ENCODE data around the gene NEK3. TPM values are rescaled to one million over a fixed set of nuclear protein-coding genes. Genes with fewer than 3 reads are reported as not detected.

Gene NEK3
- total RNA-seq, 1 experiment from 2014 or later, result 13.3 TPM

DNA sequence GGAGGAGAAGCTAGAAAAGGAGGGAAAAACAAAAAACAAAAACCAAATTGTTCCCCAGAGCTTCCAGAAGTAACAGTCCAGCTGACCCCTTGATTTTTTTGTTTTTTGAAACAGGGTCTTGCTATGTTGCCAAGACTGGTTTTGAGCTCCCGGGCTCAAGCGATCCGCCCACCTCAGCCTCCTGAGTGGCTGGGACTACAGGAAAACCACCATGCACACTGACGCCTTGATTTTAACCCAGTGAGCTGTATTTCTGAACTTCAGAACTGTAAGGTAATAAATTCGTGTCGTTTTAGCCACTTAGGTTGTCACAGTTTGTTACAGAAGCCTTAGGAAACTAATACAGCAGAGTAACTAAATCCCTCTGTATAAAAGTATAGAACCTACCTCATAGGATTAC, 1.1 kb upstream of the NEK3 start:
- Histone ChIP-seq H3K4me2 (ENCODE audit: insufficient read depth, insufficient read length, low read length) (no peak overlapping the region), H2BK20ac (ENCODE audit: low read depth, low read length, poor library complexity, severe bottlenecking) (no peak overlapping the region), H3K4me1 (ENCODE audit: insufficient read depth, low read length) (peaks cover 3% of the 10 kb centered on the region; the same call in 1 of the 2 replicates), H3K18ac (ENCODE audit: insufficient read length, low read depth, low read length) (no peak overlapping the region), H2BK120ac (ENCODE audit: low read depth, low read length, poor library complexity, severe bottlenecking) (no peak overlapping the region), H4K8ac (replicated peaks; ENCODE audit: insufficient read length, low read depth, low read length) (no peak overlapping the region), H3K9ac (ENCODE audit: extremely low read depth, insufficient read length, low read length) (no peak overlapping the region), H2BK5ac (ENCODE audit: insufficient read length, low read length) (no peak overlapping the region), H3T11ph (ENCODE audit: low read length) (no peak overlapping the region), H3K79me2 (ENCODE audit: insufficient read depth, low read length) (no peaks in the 10 kb centered on the region), H4K20me1 (ENCODE audit: control insufficient read depth, insufficient read depth, insufficient read length) (no peaks in the 10 kb centered on the region), H3K56ac (ENCODE audit: insufficient read length, low read depth, low read length) (no peak overlapping the region), H3K27ac (ENCODE audit: insufficient read length, low read depth, low read length) (no peak overlapping the region), H3K23ac (ENCODE audit: insufficient read length, low read depth, low read length) (no peak overlapping the region), H2BK15ac (ENCODE audit: low read depth, low read length) (no peak overlapping the region), H3K14ac (ENCODE audit: insufficient read depth, low read length) (no peak overlapping the region), H3K23me2 (ENCODE audit: insufficient read length, low read depth, low read length, poor library complexity, severe bottlenecking) (peaks cover 5% of the 10 kb centered on the region), H2AFZ (ENCODE audit: low read length) (no peak overlapping the region), H4K5ac (ENCODE audit: insufficient read length, low read depth, low read length) (no peak overlapping the region), H3K4ac (ENCODE audit: low read depth, low read length) (no peak overlapping the region), H2BK12ac (ENCODE audit: insufficient read length, low read depth, low read length) (no peak overlapping the region), H2AK5ac (ENCODE audit: insufficient read length, low read length) (no peak overlapping the region), H3K79me1 (ENCODE audit: insufficient read depth, low read depth, low read length, poor library complexity, severe bottlenecking) (no peaks in the 10 kb centered on the region), H4K91ac (ENCODE audit: insufficient read length, low read depth, low read length) (no peak overlapping the region), H3K9me3 (ENCODE audit: control insufficient read depth, low read depth, low read length) (no peaks in the 10 kb centered on the region), H3K27me3 (ENCODE audit: insufficient read depth, low read length) (no peaks in the 10 kb centered on the region; the same call in 1 of the 2 replicates)
- Mint-ChIP-seq H3K27me3 (ENCODE audit: low read depth) (peaks cover 12% of the 10 kb centered on the region), H3K4me3 (no peak overlapping the region), H3K4me1 (peaks cover 30 to 36% of the 10 kb centered on the region in 2 experiments), H3K27ac (no peak overlapping the region), H3K9me3 (peaks cover 0 to 6% of the 10 kb centered on the region in 2 experiments; a peak in 3 of 5 replicates), H3K36me3 (ENCODE audit: insufficient read depth in 1 of 3, low read depth in 3 of 3) (peaks cover 0 to 6% (median 5%) of the 10 kb centered on the region in 3 experiments; a peak in 5 of 7 replicates)
- DNase-seq, result no peak
- TF ChIP-seq, protein P1, sequence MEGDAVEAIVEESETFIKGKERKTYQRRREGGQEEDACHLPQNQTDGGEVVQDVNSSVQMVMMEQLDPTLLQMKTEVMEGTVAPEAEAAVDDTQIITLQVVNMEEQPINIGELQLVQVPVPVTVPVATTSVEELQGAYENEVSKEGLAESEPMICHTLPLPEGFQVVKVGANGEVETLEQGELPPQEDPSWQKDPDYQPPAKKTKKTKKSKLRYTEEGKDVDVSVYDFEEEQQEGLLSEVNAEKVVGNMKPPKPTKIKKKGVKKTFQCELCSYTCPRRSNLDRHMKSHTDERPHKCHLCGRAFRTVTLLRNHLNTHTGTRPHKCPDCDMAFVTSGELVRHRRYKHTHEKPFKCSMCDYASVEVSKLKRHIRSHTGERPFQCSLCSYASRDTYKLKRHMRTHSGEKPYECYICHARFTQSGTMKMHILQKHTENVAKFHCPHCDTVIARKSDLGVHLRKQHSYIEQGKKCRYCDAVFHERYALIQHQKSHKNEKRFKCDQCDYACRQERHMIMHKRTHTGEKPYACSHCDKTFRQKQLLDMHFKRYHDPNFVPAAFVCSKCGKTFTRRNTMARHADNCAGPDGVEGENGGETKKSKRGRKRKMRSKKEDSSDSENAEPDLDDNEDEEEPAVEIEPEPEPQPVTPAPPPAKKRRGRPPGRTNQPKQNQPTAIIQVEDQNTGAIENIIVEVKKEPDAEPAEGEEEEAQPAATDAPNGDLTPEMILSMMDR (conservative IDR thresholded peaks at IDR 0.05), result no peak
- WGBS (ENCODE audit: extremely low coverage, insufficient read length, low lambda C conversion rate), result no CpG with 5 or more reads among the region's 6 CpGs
